HG03095 (cell line): ENCODE data around the gene ZPR1.

ENCODE experiments used
- ATAC-seq: cut with Tn5 transposase; IDR thresholded peaks from one replicate; pipeline ENCODE4 v1.9.1; 2021; ENCODE audit warnings: moderate library complexity; ENCODE audit not compliant: unreplicated experiment

Gene ZPR1

GRCh38 chr11:116792869-116793771, 5.3 kb upstream of the ZPR1 start:
- ATAC-seq, result no peak

DNA sequence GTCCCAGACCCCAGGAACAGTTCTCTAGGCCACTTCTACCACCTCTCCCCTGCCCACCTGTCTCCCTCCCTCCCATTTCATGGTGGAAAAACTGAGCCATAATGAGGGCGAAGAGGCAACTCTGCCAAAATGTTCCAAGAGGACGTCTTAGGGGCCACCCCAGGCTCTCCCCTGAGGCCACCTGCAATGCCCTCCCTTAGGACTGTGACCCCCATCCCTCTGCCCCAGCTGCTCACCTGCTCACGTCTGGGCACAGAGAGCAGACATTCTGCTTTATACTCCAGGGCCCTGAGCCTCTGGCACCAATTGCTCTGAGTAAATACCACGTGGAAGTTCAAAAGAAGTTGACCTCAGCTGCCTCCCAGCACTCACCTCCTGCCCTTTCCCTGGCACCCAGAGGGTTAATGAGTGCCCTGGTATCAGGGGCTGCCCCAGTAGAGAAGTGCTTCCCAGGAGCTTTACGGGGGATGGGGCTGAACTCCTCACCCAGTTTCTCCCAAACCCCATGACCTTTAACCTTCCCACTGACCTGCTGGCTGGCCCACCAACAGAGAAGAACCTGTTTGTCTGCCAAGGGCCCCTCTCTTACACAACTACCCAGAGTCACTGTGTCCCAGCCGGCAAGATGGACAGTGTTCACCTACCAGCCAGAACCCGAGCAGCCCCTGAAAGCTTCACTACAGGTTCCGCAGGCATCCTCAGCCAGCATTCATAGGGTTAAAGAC, 4.5 kb upstream of the ZPR1 start:
- ATAC-seq, result no peak

DNA sequence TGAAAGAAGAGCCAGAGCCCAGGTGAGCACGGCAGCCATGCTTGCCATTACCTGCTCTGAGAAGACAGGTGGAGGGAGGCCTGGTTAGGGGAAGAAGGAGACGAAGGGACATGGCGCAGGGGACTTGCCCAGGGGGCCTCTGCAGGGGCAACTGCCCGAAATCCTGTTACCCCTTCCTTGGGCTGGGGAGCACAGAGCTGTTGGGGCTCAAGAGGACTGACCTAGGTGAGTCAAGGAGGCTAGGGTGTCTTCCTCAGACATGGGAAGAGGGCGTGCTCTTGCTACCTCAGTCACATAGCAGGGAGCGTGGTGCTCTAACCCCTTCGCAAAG, 4.0 kb upstream of the ZPR1 start, which contains the start of gene APOA5:
Gene APOA5 (minus strand): TSS at position 67 of the 331 bp plus-strand sequence. CDS start 19 bp downstream, at position 48.
- no peak for ATAC-seq

DNA sequence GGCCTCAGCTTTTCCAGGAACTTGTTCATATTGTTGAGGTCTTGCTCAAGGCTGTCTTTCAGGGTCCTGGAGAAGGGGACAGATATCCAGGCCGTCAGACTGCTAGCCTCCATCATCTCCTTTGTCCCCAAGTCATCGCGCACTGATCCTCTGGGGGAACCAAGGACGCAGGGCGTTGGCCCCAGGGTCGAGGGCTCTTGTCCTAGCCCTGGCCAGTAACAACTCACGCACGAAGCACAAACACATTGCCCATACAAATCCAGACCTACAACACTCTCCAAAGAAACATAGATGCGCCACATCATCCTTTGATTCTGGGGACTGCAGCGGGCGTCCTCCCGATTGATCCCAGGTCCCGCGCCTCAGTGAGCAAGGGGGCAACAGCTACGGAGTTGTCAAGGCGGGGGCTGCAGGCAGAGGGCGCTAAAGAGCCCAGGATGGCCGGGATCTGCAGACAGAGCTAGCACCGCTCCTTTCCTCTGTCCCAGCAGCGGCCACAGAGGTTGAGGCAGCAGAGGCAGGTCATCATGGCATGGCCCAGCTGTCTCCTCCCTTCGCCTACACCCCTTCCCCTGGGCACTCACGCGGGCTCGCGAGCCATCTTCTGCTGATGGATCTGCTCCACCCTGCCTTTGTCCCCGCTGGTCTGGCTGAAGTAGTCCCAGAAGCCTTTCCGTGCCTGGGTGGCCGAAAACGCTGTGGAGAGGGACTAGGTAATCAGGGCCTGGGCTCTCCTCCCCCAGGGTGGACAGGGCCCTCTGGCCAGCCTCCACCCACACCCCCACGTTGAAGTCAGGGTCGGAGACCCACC, 3.4 kb upstream of the ZPR1 start:
- ATAC-seq, result no peak

DNA sequence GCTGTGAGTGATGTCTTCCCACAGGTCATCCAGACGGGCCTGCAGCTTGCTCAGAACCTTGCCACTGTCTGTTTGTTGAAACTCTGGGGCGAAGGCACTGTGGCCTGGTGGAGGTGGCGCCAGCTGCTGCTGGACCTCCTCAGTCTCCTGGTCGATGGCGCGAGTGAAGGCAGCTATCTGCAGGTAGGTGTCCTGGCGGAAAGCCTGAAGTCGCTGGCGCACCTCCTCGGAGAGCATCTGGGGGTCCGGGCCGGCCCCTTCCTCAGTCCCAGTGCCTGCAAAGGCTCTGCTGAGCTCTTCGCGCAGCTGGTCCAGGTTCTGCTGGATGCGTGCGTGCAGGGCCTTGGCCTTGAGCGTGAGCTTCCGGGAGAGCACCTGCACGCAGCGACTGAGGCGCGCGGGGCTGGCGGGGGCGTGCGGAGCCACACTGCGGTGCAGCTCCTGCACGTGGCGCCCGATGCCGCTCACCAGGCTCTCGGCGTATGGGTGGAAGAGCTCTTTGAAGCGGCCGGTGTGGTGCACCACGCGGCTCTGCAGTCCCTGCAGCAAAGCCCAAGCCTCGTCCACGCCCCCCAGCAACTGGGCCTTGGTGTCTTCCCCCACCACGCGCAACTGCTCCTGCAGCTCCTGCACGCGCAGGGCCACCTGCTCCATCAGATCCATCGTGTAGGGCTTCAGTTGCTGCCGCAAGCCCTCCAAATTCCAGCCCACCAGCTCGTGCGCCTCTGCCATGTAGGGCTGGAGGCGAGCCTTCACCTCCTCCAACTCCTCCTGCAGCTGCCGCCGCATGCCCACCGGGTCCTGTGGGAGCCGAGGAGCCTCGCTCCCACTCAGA, 2.6 kb upstream of the ZPR1 start:
- no peak for ATAC-seq

DNA sequence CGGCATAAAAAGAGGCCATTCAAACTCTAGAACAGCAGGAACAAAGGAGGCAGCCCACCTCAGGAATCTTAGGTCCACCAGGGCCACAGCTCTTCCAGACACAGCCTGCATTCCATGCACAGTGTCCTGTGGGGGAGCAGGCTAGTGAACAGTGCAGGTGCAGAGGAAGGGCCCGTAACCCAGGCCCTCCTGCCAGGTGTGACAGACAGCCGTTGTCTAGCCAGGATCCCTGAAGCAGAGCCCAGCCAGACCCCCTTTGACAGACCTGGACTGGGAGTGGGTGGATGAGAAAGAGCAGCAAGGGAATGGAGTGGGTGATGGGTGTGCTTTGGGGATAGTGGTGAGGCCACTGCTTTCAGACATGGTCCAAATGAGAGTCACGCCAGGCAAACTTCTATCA, 1.2 kb upstream of the ZPR1 start:
- ATAC-seq, result no peak

GRCh38 chr11:116788534-116788933, 711 bp upstream of the ZPR1 start:
- ATAC-seq, result no peak

GRCh38 chr11:116787436-116787785, 412 bp downstream of the ZPR1 start:
- no peak for ATAC-seq

DNA sequence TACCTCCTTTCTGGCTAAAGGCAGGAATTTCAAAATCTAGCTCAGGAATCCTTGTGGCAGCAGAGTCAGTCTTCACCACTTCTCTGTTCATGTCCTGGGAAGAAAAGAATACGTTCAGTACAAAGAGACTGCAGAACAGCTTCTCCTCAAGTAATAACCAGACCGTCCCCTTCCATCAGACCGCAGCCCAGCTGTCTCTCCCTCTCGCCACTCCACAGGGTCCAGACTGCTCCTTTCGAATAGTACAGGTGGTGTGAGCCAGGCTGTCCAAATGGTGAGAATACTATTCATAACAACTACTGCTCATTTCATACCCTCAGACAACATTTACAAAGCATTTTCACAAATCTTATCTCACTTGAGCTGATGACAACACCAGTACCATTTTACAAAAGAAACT, 857 bp downstream of the ZPR1 start:
- no peak for ATAC-seq

DNA sequence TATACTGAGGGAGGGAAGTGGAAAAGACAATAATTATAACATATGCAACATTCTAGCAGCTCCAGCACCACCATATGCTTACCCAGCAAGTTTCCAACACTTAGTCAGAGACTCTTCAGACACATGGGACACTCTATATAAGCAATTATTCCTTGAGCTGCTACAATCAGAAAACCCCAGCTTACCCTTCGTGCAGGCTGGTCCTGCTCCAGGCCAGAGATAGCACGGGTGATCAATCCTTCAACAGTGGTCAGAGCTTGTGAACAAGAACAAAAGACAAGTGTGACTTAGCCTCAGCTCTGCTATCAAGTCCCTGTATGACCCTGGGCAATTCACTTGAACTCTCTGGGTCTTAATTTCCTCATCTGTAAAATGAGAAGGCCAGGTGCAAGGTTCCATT, 1.5 kb downstream of the ZPR1 start:
- ATAC-seq, result no peak

DNA sequence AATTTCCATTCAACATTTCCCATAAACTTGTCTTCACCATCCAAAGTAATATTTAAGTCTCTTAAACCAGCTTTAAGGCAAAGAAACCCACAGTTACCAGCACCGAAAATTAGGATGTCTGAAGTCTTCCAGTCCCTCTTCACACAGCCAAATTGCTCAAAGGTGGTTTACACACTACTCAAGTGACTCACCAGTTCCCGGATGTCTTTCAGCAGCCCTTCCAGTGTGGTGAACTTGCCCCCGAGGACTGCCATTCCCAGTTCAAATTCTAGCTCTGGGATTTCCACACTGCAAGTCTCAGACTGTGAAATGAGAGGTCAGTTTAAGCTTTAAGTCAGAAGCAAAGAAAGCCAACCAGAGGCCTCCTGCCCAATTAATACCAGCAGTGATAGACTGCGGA, 5.1 kb downstream of the ZPR1 start:
- ATAC-seq, result no peak

DNA sequence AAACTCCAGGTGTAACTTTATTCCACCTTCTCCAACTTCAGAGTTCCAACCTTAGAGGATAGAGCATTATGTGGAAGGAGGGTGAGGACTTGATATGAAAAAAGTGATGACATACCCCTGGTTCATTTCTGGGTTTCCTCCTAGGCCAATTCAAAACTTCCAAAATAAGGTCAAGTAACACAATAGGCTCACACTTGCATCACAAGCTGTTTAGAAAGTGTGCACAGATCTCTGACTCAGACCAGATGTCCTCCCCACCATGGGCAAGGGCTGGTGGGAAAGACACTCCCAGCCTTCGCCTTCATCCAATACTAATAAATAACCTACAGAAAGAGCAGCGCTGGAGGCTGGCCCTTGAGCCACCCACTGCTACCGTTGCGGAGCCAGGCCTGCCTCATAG, 9.3 kb downstream of the ZPR1 start:
- no peak for ATAC-seq

- no peak for ATAC-seq
These were observed 10.8 kb downstream of the ZPR1 start for GRCh38 chr11:116777056-116777455.

- no peak for ATAC-seq
These were observed 11.3 kb downstream of the ZPR1 start for GRCh38 chr11:116776522-116776984.

DNA sequence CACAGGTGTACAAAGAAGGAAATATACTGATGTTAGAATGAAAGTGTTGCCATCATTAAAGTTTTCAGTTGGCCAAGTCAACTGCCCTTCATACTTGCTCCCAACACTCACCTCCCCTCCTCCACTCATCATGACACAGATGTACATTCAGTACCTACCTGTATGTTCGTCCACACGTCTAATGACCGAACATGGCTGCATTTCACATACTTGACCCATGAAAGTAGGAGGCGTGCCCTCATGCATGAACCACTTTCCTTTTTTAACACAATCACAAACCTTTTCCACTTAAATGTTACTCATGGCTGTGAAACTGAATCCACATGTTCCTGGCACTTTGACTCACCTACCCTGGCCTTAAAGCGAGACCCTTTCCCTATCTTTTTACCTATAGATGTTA, 11.8 kb downstream of the ZPR1 start:
- no peak for ATAC-seq

DNA sequence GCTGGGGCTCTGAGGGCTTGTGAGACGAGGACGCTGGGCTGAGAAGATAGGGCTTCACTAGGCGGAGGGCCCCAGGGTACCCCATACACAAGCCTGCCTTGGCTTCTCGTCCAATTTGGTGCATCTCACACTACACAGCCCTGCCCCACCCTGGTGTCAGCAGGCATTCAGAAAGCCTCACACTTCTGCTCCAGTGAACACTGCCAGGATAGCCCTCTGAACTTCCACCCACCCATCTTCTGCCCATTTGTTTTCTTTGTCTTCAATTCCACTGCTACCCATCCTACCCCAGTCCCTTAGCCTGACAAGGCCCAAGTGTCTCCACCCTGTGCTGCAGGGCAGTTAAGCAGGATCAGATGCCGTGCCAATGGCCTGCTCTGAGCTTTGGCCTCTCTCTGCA, 13.2 kb downstream of the ZPR1 start:
- no peak for ATAC-seq

- ATAC-seq, result peak; percentile 40
These were observed 14.4 kb downstream of the ZPR1 start for GRCh38 chr11:116773203-116774097.

GRCh38 chr11:116772443-116773202, 15.2 kb downstream of the ZPR1 start, which contains the start of gene BUD13:
Gene BUD13, minus strand, starts transcription at chr11:116772987. Its CDS starts 23 bp downstream, at chr11:116772964.
- peak; percentile 79 for ATAC-seq

DNA sequence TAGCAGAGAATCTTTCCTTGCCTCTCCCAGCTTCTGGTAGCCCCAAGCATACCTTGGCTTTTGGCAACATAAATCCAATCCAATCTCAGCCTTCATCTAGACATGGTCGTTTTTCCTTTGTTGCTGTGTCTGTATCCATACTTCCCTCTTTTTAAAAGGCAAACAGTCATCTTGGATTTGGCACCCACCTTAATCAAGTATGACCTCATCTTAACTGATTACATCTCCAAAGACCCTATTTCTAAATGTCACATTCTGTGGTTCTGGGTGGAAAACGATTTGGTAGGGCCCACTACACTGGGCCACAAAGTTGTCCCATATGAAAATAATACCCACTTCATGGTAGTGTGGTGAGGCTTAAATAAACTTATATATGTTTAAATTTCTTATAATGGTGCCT, 15.9 kb downstream of the ZPR1 start:
- no peak for ATAC-seq
